ENCODE data around the gene TPO.
A peak's percentile ranks its signal among the peaks of the same experiment; 100 is the strongest.

TPO gene

DNA sequence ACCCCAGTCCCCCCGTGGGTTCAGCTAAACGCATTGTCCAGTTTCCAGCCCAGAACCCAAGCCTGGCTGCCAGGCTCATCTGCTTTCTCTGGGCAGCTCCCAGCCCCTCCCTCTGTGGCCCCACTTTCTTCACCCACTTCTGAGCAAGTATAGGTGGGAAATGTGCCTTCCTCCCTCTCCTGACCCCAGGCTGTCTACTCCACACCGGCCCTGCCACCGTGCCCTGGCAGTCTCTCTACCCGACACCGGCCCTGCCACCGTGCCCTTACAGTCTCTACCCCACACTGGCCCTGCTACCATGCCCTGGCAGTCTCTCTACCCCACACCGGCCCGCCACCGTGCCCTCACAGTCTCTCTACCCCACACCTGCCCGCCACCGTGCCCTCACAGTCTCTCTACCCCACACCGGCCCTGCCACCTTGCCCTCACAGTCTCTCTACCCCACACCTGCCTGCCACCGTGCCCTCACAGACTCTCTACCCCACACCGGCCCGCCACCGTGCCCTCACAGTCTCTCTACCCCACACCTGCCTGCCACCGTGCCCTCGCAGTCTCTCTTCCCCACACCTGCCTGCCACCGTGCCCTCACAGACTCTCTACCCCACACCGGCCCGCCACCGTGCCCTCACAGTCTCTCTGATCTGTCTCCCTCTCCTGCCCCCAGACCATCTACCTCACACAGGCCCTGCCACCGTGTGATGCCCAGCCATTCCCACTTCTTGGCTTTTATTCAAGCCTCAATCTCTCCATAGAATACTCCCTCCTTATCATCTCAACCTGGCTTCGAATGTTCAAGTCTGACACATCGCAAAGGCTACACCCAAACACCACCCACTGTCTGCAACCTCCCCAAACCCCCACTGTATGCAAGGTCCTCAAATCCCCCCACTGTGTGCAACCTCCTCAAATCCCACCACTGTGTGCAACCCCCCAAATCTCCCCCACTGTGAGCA lies 108.9 kb downstream of the TPO start:
- DNase-seq (ENCODE audit: low read depth in 2 of 2), result no peak

DNA sequence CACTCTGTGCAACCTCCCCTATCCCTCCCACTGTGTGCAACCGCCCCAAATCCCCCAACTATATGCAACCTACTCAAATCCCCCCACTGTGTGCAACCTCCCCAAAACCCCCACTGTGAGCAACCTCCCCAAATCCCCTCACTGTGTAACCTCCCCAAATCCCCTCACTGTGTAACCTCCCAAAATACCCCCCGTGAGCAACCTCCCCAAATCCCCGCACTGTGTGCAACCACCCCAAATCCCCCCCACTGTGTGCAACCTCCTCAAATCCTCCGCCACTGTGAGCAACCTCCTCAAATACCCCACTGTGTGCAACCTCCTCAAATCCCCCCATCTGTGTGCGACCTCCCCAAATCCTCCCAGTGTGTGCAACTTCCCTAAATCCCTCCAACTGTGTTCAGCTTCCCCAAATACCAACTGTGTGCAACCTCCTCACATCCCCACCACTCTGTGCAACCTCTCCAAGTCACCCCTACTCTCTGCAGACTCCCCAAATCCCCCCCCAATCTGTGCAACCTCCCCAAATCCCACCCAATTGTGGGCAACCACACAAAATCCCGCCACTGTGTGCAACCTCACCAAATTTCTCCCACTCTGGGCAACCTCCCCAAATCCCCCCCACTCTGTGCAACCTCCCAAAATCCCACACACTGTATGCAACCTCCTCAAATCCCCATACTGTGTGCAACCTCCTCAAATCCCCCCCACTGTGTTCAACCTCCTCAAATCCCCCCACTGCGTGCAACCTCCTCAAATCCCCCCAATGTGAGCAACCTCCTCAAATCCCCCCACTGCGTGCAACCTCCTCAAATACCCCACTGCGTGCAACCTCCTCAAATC lies 114.1 kb downstream of the TPO start:
- DNase-seq (ENCODE audit: low read depth in 2 of 2), result no peak

DNA sequence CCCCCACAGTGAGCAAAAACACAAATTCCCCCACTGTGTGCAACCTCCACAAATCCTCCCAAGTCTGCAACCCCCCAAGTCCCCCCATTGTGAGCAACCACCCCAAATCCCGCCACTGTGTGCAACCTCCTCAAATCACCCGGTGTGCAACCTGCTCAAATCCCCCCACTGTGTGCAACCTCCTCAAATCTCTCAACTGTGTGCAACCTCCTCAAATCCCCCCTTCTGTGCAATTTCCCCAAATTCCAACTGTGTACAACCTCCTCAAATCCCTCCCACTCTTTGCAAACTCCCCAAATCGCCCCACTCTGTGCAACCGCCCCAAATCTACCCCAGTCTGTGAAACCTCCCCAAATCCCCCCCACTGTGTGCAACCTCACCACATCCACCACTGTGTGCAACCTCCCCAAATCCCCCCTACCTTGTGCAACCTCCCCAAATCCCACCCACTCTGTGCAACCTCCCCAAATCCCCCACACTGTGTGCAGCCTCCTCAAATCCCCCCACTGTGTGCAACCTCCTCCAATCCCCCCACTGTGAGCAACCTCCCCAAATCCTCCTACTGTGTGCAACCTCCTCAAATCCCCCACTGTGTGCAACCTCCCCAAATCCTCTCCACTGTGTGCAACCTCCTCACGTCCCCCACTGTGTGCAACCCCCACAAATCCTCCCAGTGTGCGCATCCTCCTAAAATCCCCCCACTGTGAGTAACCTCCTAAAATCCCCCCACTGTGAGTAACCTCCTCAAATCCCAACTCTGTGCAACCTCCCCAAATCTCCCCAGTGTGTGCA lies 115.2 kb downstream of the TPO start:
- no peak for DNase-seq (ENCODE audit: low read depth in 2 of 2)

DNA sequence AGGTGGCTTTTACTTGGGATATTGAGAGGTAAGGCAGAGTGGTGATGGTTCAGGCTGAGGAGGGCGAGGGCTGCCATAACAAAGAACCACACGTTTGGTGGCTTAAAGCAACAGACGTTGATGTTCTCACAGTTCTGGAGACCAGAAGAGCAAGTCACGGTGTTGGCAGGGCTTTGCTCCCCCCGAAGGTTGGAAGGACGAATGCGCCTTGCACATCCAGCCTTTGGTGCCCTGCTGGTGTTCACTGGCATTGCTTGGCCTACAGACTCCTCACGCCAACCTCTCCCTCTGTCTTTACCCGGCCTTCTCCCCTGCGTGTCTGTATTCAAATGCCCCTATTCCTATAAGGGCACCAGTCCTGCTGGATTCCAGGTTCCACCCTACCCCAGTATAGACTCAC lies 125.4 kb downstream of the TPO start:
- no peak for DNase-seq (ENCODE audit: low read depth in 2 of 2)

GRCh38 chr2:1539441-1539840 lies 126.2 kb downstream of the TPO start:
- DNase-seq (ENCODE audit: low read depth in 2 of 2), result no peak

GRCh38 chr2:1539973-1540372 lies 126.7 kb downstream of the TPO start:
- no peak for DNase-seq (ENCODE audit: low read depth in 2 of 2)

GRCh38 chr2:1540481-1540880 lies 127.2 kb downstream of the TPO start:
- no peak for DNase-seq (ENCODE audit: low read depth in 2 of 2)

DNA sequence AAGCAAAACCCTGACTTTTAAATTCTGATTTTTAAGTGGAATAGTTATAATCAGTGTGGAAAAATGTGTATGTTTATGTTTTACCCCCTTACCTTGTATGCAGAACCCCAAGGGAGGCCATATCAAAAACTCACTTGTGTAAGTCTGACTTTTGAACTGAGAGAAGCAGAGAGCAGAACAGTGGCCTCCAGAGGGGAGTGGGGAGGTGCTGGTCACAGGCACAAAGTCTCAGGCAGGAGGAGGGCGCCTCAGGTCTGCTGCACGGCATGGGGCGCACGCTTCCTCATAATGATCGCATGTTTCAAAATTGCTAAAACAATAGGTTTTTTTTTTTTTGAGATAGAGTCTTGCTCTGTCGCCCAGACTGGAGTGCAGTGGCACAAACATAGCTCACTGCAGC lies 127.8 kb downstream of the TPO start:
- no peak for DNase-seq (ENCODE audit: low read depth in 2 of 2)

DNA sequence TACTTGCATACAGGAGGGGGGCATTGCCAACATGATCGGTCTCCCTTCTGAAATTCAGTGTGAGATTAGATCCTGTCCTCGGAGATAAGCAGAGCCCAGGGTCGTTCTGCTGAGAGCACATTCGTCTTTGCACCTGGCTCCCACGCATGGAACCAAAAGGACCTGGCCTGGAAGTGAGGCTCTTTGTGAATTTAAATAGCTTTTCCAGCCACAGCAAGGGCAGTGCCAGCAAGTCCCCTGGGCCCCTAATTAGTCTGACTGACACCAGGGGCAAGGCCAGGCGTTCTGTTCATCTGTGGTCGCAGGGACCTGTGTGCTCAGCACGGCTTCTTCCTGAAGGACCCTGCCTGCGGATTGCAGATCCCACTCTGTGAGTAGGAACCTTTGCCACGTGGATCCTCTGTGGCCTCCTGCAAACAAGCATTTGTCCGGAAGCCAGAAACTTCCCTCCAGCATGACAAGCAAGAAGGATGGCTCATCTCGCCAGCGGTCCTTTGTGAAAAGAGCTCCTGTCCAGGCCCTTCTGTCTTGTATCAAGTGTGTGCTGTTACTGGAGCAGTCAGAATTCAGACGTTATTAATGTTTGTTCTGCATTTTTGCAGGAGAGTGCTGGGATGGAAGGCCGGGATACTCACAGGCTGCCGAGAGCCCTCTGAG lies 128.7 kb downstream of the TPO start:
- DNase-seq (ENCODE audit: low read depth in 2 of 2), result no peak

GRCh38 chr2:1542971-1543370 lies 129.7 kb downstream of the TPO start:
- no peak for DNase-seq (ENCODE audit: low read depth in 2 of 2)

DNA sequence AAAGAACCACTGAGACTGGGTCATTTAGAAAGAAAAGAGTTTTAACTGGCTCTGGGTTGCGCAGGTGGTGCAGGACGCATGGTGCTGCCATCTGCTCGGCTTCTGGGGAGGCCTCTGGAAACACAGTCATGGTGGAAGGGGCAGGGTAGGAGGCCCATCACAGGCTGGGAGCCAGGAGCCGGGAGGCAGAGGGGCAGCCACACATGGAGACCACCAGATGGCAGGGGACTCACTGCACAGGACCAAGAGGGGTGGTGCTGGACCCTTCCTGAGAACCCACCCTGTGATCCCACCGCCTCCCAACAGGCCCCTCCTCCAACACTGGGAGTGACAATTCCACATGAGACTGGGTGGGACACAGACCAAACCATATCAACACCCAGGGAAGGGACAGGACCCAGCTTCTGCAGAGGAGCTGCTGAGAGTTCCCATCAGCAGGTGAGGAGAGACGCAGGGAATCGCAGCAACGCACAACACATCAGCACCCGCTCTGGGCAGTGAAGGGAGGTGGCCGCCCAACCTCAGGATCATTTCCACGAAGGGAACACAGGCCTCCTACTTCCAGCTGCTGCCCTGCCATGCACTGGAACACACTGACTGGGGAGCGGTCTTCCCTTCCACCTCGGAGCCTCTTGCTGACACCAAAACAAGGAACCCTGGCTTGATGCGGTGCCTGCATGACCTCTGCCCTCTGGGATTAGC lies 130.7 kb downstream of the TPO start:
- no peak for DNase-seq (ENCODE audit: low read depth in 2 of 2)

GRCh38 chr2:1544478-1545069 lies 131.3 kb downstream of the TPO start:
- no peak for DNase-seq (ENCODE audit: low read depth in 2 of 2)

- peak in 1 of 2 experiments; percentile 18 for DNase-seq (ENCODE audit: low read depth in 2 of 2)
Measured at GRCh38 chr2:1546023-1546591, 132.8 kb downstream of the TPO start.

- no peak for DNase-seq (ENCODE audit: low read depth in 2 of 2)
Measured at GRCh38 chr2:1546901-1547300, 133.6 kb downstream of the TPO start.

DNA sequence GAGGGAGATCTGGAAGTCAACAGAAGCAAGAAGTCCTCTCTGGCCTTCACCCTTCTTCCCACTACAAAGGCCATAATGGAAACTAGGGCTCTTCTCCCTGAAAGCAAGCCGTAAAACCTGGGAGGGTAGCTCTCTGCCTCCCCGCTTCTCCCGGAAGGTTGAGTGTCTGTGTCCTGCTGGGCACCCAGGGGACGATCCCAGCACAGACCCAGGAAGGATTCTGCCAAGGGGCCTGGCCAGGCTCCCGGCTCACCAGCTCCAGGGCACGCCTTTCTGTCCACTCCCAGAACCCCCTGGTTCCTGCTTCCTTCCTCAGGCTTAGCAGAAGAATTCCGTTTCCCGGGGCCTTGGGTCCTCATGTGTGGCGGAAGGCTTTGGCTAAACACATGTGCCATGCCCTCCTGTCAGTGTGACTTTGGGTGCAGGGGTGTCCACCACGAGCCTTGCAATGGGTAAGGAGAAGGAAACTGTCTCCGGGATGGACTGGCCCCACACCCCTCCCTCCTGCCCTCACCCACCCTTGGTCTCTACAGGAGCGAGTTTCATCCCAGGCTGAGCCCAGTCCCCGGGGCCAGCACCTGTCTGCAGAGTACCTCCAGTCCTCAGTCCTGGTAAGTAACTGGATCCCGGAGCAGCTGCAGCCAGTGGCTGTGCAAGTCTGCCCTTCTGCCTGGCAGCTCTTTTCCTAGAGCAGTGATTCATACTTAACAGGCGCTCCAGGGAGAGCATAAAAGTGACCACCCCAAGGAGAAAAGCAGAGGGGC lies 135.8 kb downstream of the TPO start:
- no peak for DNase-seq (ENCODE audit: low read depth in 2 of 2)

DNA sequence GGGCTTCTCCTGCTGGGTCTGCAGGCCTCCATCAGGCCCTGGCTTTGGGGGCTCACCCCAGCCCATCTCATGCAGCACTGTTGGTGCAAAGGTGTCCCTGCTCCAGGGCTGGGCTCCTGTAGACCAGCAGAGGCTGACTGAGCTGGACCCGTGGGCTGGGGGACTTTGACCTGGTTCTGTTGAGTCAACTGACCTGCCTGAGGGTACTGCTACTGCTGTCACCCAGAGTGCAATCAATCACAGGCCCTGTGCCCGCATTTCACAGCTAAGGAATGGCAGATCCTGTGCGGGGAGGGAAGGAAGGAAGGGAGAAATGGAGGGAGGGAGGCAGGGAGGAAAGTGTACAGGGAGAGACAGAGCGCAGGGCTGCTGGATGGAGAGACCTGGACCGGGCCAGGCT lies 136.8 kb downstream of the TPO start:
- DNase-seq (ENCODE audit: low read depth in 2 of 2), result no peak

- DNase-seq (ENCODE audit: low read depth in 2 of 2), result no peak
Measured at GRCh38 chr2:1550658-1551316, 137.5 kb downstream of the TPO start.

DNA sequence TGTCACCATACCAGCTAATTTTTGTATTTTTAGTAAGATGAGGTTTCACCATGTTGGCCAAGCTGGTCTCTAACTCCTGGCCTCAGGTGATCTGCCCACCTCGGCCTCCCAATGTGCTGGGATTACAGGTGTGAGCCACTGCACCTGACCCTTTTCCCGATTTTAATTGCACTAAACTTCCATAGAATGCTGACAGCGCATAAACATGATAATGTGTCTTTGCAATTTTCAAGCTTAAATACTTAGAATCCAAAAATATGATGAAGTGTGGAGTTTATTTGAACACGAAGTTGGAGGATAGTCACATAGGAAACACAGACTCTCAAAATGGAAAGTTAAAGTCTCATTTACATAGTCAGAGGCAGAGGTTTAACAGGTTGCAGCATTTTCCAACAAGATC lies 138.6 kb downstream of the TPO start:
- no peak for DNase-seq (ENCODE audit: low read depth in 2 of 2)

GRCh38 chr2:1552611-1553010 lies 139.3 kb downstream of the TPO start:
- no peak for DNase-seq (ENCODE audit: low read depth in 2 of 2)

Measured in fibroblast of skin of left biceps (primary cell).